HepG2 (cell line): ENCODE measurements around the gene CTDSP1. TPM values are rescaled to one million over a fixed set of nuclear protein-coding genes. Genes with fewer than 3 reads are reported as not detected.

Experiments used
- HNRNPH1 ChIP-seq: fragments of 200-400 bp; formaldehyde crosslinking; optimal IDR thresholded peaks from 2 replicates; pipeline ENCODE3; 2017; ENCODE audit warnings: mild to moderate bottlenecking, low read depth, low read length
- MIER2 ChIP-seq: IDR thresholded peaks from 2 replicates; pipeline ENCODE4 v1.6.1; 2016; ENCODE audit warnings: missing biosample characterization, missing genetic modification reagents
- NFATC3 ChIP-seq: sonication (generic); formaldehyde crosslinking; IDR thresholded peaks from 2 replicates; pipeline ENCODE4 v1.5.1; 2020; ENCODE audit warnings: mild to moderate bottlenecking, missing genetic modification reagents
- PPARG ChIP-seq: conservative IDR thresholded peaks from 2 replicates; pipeline ENCODE4 v1.6.1; 2016; ENCODE audit warnings: missing biosample characterization, missing genetic modification reagents
- RBFOX2 ChIP-seq: fragments of 200-400 bp; formaldehyde crosslinking; IDR thresholded peaks from 2 replicates; pipeline ENCODE4 v1.6.1; 2017; ENCODE audit warnings: low read depth, mild to moderate bottlenecking, low read length
- SMARCE1 ChIP-seq: fragments of 450-650 bp; IDR thresholded peaks from 2 replicates; pipeline ENCODE4 v1.6.1; 2017; ENCODE audit warnings: borderline replicate concordance
- SYNCRIP ChIP-seq: fragments of 200-400 bp; formaldehyde crosslinking; IDR thresholded peaks from 2 replicates; pipeline ENCODE4 v1.6.1; 2018; ENCODE audit warnings: mild to moderate bottlenecking, low read depth, low read length; ENCODE audit not compliant: insufficient read depth
- TBX2 ChIP-seq: sonication (generic); formaldehyde crosslinking; IDR thresholded peaks from 2 replicates; pipeline ENCODE4 v1.5.0; 2020; ENCODE audit warnings: missing genetic modification reagents, mild to moderate bottlenecking, borderline replicate concordance
- TCF7 ChIP-seq: sonication (generic); IDR thresholded peaks from 2 replicates; pipeline ENCODE4 v1.6.1; 2016; ENCODE audit warnings: antibody characterized with exemption, low read depth
- WIZ ChIP-seq: sonication (generic); formaldehyde crosslinking; IDR thresholded peaks from 2 replicates; pipeline ENCODE4 v1.5.1; 2020; ENCODE audit warnings: mild to moderate bottlenecking, missing genetic modification reagents
- ZBTB38 ChIP-seq: sonication (generic); formaldehyde crosslinking; IDR thresholded peaks from 2 replicates; pipeline ENCODE4 v1.5.1; 2020; ENCODE audit warnings: mild to moderate bottlenecking, missing genetic modification reagents
- ZFP37 ChIP-seq: sonication (generic); formaldehyde crosslinking; IDR thresholded peaks from 2 replicates; pipeline ENCODE4 v1.4.0; 2020; ENCODE audit warnings: missing genetic modification reagents, borderline replicate concordance
- ZNF205 ChIP-seq: IDR thresholded peaks from 2 replicates; pipeline ENCODE4 v1.6.1; 2018; ENCODE audit warnings: missing biosample characterization, missing genetic modification reagents
- ZNF337 ChIP-seq: sonication (generic); formaldehyde crosslinking; IDR thresholded peaks from 2 replicates; pipeline ENCODE4 v1.5.1; 2020; ENCODE audit warnings: missing genetic modification reagents, low read depth, mild to moderate bottlenecking, borderline replicate concordance
- ZNF547 ChIP-seq: sonication (generic); formaldehyde crosslinking; IDR thresholded peaks from 2 replicates; pipeline ENCODE4 v1.5.1; 2020; ENCODE audit warnings: mild to moderate bottlenecking, missing genetic modification reagents
- ZNF674 ChIP-seq: sonication (generic); formaldehyde crosslinking; IDR thresholded peaks from 2 replicates; pipeline ENCODE4 v1.5.0; 2020; ENCODE audit warnings: low read depth, mild to moderate bottlenecking, missing genetic modification reagents
- ZZZ3 ChIP-seq: sonication (generic); formaldehyde crosslinking; IDR thresholded peaks from 2 replicates; pipeline ENCODE4 v1.4.0; 2020; ENCODE audit warnings: missing genetic modification reagents, mild to moderate bottlenecking, borderline replicate concordance
- polyA plus RNA-seq, 8 experiments: library from polyadenylated mRNA; depleted of rRNA in 3 of 8; stranded (reverse) in 7 of 8; unstranded in 1 of 8; fragments of >200 nt; fragmentation: Illumina TruSeq in 4 of 8; extraction: Trizol in 4 of 8; gene quantifications; 2 replicates each; pipeline versions ENCODE4 v1.2.1 to v1.2.3, GENCODE V29; 2011 to 2016; ENCODE audit warnings: low read depth in 4 of 8, missing spikeins in 1 of 8, mixed read lengths in 1 of 8; ENCODE audit not compliant: insufficient read depth in 1 of 8
- total RNA-seq, 5 experiments: library from RNA; depleted of rRNA; stranded (reverse); fragments of >200 nt; fragmentation: Illumina TruSeq; extraction: Trizol; gene quantifications; 2 replicates each; pipeline ENCODE4 v1.2.3, GENCODE V29; 2016; ENCODE audit warnings: low read depth in 1 of 5
- TF ChIP-seq, protein P1 (sequence below): IDR thresholded peaks from 2 replicates; pipeline ENCODE4 v1.6.1; 2016; ENCODE audit warnings: missing compliant biosample characterization, missing genetic modification reagents, borderline replicate concordance
- TF ChIP-seq, protein P2 (sequence below): sonication (generic); formaldehyde crosslinking; IDR thresholded peaks from 2 replicates; pipeline ENCODE4 v1.4.0; 2020; ENCODE audit warnings: missing genetic modification reagents; ENCODE audit errors: not compliant biosample characterization
- TF ChIP-seq, protein P3 (sequence below): sonication (generic); formaldehyde crosslinking; conservative IDR thresholded peaks from 2 replicates; pipeline ENCODE4 v1.8.0; 2022; ENCODE audit warnings: mild to moderate bottlenecking, moderate library complexity, missing genetic modification reagents
- TF ChIP-seq, protein P4 (sequence below): sonication (generic); formaldehyde crosslinking; IDR thresholded peaks from 2 replicates; pipeline ENCODE4 v1.4.0; 2020; ENCODE audit warnings: missing genetic modification reagents
- TF ChIP-seq, protein P5 (sequence below): sonication (generic); formaldehyde crosslinking; IDR thresholded peaks from 2 replicates; pipeline ENCODE4 v1.8.0; 2022; ENCODE audit warnings: missing genetic modification reagents, mild to moderate bottlenecking, borderline replicate concordance
- TF ChIP-seq, protein P6 (sequence below): sonication (generic); formaldehyde crosslinking; IDR thresholded peaks from 2 replicates; pipeline ENCODE4 v1.8.0; 2022; ENCODE audit warnings: mild to moderate bottlenecking, missing genetic modification reagents; ENCODE audit not compliant: insufficient replicate concordance

The CTDSP1 gene
- total and polyA plus RNA-seq, 2 of the 13 experiments (the other 11 are each of a cell fraction or from before 2014, with no cell fraction given): 91.0 to 268 TPM

DNA sequence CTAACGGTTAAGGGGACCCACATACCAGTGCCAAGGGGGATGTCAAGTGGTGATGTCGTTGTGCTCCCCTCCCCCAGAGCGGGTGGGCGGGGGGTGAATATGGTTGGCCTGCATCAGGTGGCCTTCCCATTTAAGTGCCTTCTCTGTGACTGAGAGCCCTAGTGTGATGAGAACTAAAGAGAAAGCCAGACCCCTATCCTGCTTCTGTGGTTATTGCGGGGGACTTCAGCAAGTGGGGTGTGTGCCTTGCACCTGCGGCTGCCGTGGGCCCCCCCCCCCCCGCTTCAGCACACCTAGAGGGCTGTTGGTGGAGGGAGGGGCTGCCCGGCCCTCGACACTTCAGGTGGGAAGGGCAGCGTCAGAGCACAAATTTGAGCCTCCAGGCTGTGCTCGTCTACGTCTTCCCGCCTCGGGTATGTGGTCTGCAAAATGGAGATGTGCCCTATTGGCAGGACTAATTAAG, 6.1 kb downstream of the CTDSP1 start (continued):
- TF ChIP-seq, protein P1, sequence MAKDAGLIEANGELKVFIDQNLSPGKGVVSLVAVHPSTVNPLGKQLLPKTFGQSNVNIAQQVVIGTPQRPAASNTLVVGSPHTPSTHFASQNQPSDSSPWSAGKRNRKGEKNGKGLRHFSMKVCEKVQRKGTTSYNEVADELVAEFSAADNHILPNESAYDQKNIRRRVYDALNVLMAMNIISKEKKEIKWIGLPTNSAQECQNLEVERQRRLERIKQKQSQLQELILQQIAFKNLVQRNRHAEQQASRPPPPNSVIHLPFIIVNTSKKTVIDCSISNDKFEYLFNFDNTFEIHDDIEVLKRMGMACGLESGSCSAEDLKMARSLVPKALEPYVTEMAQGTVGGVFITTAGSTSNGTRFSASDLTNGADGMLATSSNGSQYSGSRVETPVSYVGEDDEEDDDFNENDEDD: 0 out of 2 replicates have a peak, but pooled peaks have one; percentile 17
- TF ChIP-seq TBX2: no peak; the same call in none of the 2 replicates
- no peak; the same call in 1 of the 2 replicates for TF ChIP-seq WIZ (CRISPR knock-in tag)
- peak; percentile 54 for TF ChIP-seq HNRNPH1
- peak; percentile 62; the same call in 1 of the 2 replicates for TF ChIP-seq ZBTB38
- TF ChIP-seq TCF7: no peak
- TF ChIP-seq PPARG: no peak
- TF ChIP-seq ZNF547: peak; percentile 84
- TF ChIP-seq, protein P2, sequence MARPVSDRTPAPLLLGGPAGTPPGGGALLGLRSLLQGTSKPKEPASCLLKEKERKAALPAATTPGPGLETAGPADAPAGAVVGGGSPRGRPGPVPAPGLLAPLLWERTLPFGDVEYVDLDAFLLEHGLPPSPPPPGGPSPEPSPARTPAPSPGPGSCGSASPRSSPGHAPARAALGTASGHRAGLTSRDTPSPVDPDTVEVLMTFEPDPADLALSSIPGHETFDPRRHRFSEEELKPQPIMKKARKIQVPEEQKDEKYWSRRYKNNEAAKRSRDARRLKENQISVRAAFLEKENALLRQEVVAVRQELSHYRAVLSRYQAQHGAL (CRISPR knock-in tag): no peak
- TF ChIP-seq MIER2 (CRISPR knock-in tag): no peak
- TF ChIP-seq, protein P3, sequence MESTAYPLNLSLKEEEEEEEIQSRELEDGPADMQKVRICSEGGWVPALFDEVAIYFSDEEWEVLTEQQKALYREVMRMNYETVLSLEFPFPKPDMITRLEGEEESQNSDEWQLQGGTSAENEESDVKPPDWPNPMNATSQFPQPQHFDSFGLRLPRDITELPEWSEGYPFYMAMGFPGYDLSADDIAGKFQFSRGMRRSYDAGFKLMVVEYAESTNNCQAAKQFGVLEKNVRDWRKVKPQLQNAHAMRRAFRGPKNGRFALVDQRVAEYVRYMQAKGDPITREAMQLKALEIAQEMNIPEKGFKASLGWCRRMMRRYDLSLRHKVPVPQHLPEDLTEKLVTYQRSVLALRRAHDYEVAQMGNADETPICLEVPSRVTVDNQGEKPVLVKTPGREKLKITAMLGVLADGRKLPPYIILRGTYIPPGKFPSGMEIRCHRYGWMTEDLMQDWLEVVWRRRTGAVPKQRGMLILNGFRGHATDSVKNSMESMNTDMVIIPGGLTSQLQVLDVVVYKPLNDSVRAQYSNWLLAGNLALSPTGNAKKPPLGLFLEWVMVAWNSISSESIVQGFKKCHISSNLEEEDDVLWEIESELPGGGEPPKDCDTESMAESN: no peak
- no peak for TF ChIP-seq SMARCE1
- no peak for TF ChIP-seq ZNF674
- peak; percentile 63; the same call in 1 of the 2 replicates for TF ChIP-seq ZFP37 (CRISPR knock-in tag)
- TF ChIP-seq RBFOX2: no peak
- TF ChIP-seq, protein P4, sequence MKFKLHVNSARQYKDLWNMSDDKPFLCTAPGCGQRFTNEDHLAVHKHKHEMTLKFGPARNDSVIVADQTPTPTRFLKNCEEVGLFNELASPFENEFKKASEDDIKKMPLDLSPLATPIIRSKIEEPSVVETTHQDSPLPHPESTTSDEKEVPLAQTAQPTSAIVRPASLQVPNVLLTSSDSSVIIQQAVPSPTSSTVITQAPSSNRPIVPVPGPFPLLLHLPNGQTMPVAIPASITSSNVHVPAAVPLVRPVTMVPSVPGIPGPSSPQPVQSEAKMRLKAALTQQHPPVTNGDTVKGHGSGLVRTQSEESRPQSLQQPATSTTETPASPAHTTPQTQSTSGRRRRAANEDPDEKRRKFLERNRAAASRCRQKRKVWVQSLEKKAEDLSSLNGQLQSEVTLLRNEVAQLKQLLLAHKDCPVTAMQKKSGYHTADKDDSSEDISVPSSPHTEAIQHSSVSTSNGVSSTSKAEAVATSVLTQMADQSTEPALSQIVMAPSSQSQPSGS (CRISPR knock-in tag): no peak
- TF ChIP-seq SYNCRIP: no peak
- no peak; the same call in 1 of the 2 replicates for TF ChIP-seq ZNF205 (CRISPR knock-in tag)
- TF ChIP-seq NFATC3 (CRISPR knock-in tag): no peak
- TF ChIP-seq, protein P5, sequence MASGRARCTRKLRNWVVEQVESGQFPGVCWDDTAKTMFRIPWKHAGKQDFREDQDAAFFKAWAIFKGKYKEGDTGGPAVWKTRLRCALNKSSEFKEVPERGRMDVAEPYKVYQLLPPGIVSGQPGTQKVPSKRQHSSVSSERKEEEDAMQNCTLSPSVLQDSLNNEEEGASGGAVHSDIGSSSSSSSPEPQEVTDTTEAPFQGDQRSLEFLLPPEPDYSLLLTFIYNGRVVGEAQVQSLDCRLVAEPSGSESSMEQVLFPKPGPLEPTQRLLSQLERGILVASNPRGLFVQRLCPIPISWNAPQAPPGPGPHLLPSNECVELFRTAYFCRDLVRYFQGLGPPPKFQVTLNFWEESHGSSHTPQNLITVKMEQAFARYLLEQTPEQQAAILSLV (CRISPR knock-in tag): no peak
- TF ChIP-seq, protein P6, sequence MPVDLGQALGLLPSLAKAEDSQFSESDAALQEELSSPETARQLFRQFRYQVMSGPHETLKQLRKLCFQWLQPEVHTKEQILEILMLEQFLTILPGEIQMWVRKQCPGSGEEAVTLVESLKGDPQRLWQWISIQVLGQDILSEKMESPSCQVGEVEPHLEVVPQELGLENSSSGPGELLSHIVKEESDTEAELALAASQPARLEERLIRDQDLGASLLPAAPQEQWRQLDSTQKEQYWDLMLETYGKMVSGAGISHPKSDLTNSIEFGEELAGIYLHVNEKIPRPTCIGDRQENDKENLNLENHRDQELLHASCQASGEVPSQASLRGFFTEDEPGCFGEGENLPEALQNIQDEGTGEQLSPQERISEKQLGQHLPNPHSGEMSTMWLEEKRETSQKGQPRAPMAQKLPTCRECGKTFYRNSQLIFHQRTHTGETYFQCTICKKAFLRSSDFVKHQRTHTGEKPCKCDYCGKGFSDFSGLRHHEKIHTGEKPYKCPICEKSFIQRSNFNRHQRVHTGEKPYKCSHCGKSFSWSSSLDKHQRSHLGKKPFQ (CRISPR knock-in tag): no peak
- peak; percentile 88; the same call in 1 of the 2 replicates for TF ChIP-seq ZNF337 (CRISPR knock-in tag)
- TF ChIP-seq ZZZ3 (CRISPR knock-in tag): peak; percentile 20; the same call in 1 of the 2 replicates
